ENCODE results near the gene STH. TPM values are rescaled to one million over a fixed set of nuclear protein-coding genes. Genes with fewer than 3 reads are reported as not detected.

The STH gene
- total RNA-seq, 4 donors from 2014 or later = not detected

DNA sequence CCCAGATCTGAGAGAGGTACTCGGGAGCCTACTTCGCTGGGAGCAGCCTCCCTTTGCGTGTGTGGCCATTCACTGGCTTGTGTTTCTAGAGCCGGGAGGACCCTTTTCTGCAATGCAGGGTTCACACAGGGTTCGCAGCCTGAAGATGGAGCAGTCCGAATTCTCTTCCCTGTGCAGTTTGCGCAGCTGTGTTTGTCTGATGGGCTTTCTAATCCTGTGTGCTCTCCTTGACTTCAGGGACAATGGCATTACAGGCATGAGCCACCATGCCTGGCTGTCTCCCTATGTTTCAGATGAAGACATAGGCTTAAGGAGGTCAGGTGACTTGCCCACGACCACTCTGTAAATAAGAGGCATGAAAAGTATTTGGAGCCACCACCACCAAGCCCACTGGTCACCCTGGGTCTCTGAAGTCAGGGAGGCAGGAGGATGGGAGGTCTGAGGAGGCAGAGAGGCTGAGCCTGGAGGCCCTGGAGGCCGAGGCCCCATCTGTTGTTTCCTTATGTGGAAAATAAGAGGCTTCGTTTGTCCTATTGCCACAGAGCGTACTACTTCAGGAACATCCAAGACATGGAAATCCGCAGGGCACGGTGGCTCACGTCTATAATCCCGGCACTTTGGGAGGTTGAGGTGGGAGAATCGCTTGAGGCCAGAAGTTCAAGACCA, 5.0 kb upstream of the STH start:
- Histone ChIP-seq H3K36me3 (peaks cover 0 to 6% (median 0%) of the 10 kb centered on the region in 4 donors), H3K4me1 (no peaks in the 10 kb centered on the region), H3K4me3 (no peak overlapping the region), H3K27ac (replicated peaks in 1 of 4) (no peak overlapping the region), H3K9me3 (no peaks in the 10 kb centered on the region), H3K27me3 (no peaks in the 10 kb centered on the region)
- WGBS = 87% methylated on average over 16 of the region's 16 CpGs
- intact Hi-C loops (cut with DNase I) = no loop called here
- TF ChIP-seq EP300 (IDR thresholded peaks at IDR 0.05) (no peak), POLR2A (IDR thresholded peaks at IDR 0.05; ENCODE audit: low read depth) (no peak), POLR2AphosphoS5 (IDR thresholded peaks at IDR 0.05) (no peak)
- TF ChIP-seq, protein P1, sequence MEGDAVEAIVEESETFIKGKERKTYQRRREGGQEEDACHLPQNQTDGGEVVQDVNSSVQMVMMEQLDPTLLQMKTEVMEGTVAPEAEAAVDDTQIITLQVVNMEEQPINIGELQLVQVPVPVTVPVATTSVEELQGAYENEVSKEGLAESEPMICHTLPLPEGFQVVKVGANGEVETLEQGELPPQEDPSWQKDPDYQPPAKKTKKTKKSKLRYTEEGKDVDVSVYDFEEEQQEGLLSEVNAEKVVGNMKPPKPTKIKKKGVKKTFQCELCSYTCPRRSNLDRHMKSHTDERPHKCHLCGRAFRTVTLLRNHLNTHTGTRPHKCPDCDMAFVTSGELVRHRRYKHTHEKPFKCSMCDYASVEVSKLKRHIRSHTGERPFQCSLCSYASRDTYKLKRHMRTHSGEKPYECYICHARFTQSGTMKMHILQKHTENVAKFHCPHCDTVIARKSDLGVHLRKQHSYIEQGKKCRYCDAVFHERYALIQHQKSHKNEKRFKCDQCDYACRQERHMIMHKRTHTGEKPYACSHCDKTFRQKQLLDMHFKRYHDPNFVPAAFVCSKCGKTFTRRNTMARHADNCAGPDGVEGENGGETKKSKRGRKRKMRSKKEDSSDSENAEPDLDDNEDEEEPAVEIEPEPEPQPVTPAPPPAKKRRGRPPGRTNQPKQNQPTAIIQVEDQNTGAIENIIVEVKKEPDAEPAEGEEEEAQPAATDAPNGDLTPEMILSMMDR (IDR thresholded peaks at IDR 0.05) = no peak
- DNase-seq (ENCODE audit: extremely low spot score) = no peak

DNA sequence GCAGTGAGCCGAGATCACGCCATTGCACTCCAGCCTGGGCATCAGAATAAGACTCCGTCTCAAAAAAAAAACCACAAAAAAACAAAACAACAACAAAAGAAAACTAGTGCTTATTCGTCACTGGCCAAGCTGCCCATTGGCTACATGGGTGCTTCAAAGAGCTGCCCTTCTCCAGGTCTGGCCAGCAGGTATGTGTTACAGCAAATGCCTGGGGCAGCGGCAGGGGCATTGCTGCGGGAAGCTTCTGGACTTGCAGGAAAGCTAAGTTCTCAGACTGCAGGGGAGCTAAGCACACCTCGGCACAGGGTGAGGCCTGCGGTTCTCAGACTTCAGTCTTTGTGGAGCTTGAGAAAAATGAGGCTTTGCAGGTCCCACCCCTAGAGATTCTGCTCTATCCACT, 4.1 kb upstream of the STH start:
- 95% methylated on average over 8 of the region's 8 CpGs for WGBS
- no peaks in the 10 kb centered on the region for H3K27me3 ChIP-seq
- intact Hi-C loops (cut with DNase I) = no loop called here
- DNase-seq (ENCODE audit: extremely low spot score) = no peak
- no peaks in the 10 kb centered on the region for H3K4me1 ChIP-seq
- no peak overlapping the region for H3K4me3 ChIP-seq
- H3K36me3 ChIP-seq = peaks cover 0 to 6% (median 0%) of the 10 kb centered on the region in 4 donors
- TF ChIP-seq POLR2A (IDR thresholded peaks at IDR 0.05; ENCODE audit: low read depth) (no peak), POLR2AphosphoS5 (IDR thresholded peaks at IDR 0.05) (no peak), EP300 (IDR thresholded peaks at IDR 0.05) (no peak)
- TF ChIP-seq, protein P1 (IDR thresholded peaks at IDR 0.05) = no peak
- H3K9me3 ChIP-seq = no peaks in the 10 kb centered on the region
- H3K27ac ChIP-seq (replicated peaks in 1 of 4) = no peak overlapping the region

DNA sequence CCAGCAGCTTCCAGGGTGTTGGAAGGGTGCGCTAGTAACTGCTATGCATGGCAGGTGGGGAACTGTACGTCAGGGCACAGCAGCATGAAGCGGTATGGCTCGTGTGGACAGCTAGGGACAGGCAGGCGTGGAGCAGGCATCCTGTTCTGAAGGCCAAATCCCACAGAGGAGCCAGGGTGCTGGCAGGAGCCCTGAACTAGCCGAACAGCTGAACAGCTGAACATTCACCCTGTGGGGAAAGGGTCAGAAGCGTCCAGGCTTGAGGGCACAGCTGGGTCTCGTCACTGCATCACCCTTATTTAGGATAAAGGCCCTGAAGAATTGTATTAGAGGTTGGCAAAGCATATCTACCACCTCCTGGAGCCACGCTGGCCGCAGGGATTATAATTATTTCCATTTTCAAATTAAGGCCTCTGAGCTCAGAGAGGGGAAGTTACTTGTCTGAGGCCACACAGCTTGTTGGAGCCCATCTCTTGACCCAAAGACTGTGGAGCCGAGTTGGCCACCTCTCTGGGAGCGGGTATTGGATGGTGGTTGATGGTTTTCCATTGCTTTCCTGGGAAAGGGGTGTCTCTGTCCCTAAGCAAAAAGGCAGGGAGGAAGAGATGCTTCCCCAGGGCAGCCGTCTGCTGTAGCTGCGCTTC, 3.3 kb upstream of the STH start:
- no peaks in the 10 kb centered on the region for H3K9me3 ChIP-seq
- WGBS = 84% methylated on average over 14 of the region's 14 CpGs
- no peak overlapping the region for H3K4me3 ChIP-seq
- H3K4me1 ChIP-seq = no peaks in the 10 kb centered on the region
- intact Hi-C loops (cut with DNase I) = no loop called here
- H3K36me3 ChIP-seq = peaks cover 0 to 6% (median 0%) of the 10 kb centered on the region in 4 donors
- TF ChIP-seq POLR2AphosphoS5 (IDR thresholded peaks at IDR 0.05) (no peak), EP300 (IDR thresholded peaks at IDR 0.05) (no peak), POLR2A (IDR thresholded peaks at IDR 0.05; ENCODE audit: low read depth) (no peak)
- TF ChIP-seq, protein P1 (IDR thresholded peaks at IDR 0.05) = no peak
- H3K27me3 ChIP-seq = no peaks in the 10 kb centered on the region
- no peak overlapping the region for H3K27ac ChIP-seq (replicated peaks in 1 of 4)
- no peak for DNase-seq (ENCODE audit: extremely low spot score)

DNA sequence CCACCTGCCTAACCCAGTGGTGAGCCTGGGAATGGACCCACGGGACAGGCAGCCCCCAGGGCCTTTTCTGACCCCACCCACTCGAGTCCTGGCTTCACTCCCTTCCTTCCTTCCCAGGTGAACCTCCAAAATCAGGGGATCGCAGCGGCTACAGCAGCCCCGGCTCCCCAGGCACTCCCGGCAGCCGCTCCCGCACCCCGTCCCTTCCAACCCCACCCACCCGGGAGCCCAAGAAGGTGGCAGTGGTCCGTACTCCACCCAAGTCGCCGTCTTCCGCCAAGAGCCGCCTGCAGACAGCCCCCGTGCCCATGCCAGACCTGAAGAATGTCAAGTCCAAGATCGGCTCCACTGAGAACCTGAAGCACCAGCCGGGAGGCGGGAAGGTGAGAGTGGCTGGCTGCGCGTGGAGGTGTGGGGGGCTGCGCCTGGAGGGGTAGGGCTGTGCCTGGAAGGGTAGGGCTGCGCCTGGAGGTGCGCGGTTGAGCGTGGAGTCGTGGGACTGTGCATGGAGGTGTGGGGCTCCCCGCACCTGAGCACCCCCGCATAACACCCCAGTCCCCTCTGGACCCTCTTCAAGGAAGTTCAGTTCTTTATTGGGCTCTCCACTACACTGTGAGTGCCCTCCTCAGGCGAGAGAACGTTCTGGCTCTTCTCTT, 2.6 kb upstream of the STH start:
- Histone ChIP-seq H3K27me3 (no peaks in the 10 kb centered on the region), H3K4me3 (no peak overlapping the region), H3K27ac (replicated peaks in 1 of 4) (no peak overlapping the region), H3K4me1 (no peaks in the 10 kb centered on the region), H3K9me3 (no peaks in the 10 kb centered on the region), H3K36me3 (peaks cover 0 to 6% (median 0%) of the 10 kb centered on the region in 4 donors)
- WGBS = 87% methylated on average over 28 of the region's 31 CpGs
- intact Hi-C loops (cut with DNase I) = no loop called here
- TF ChIP-seq POLR2A (IDR thresholded peaks at IDR 0.05; ENCODE audit: low read depth) (no peak), EP300 (IDR thresholded peaks at IDR 0.05) (no peak), POLR2AphosphoS5 (IDR thresholded peaks at IDR 0.05) (no peak)
- TF ChIP-seq, protein P1 (IDR thresholded peaks at IDR 0.05) = no peak
- no peak for DNase-seq (ENCODE audit: extremely low spot score)

Data from esophagus muscularis mucosa (tissue), 4 donors.